ENCODE results near the gene XCL1.

XCL1 gene

GRCh38 chr1:168613691-168614231 is 37.4 kb downstream of the XCL1 start:
- TF ChIP-seq TAF1 (IDR thresholded peaks at IDR 0.05; ENCODE audit: borderline replicate concordance, insufficient read depth, low read length) (no peak), POLR2AphosphoS5 (IDR thresholded peaks at IDR 0.05; ENCODE audit: low read depth, low read length) (no peak), FOXP2 (optimal IDR thresholded peaks at IDR 0.05; ENCODE audit: borderline replicate concordance, extremely low read depth, extremely low read length, insufficient read depth) (no peak), REST (IDR thresholded peaks at IDR 0.05; ENCODE audit: insufficient read depth in 1 of 2, low read depth in 2 of 2, low read length in 2 of 2) (no peak), SIN3A (IDR thresholded peaks at IDR 0.05; ENCODE audit: borderline replicate concordance, insufficient read depth, low read length) (no peak)

- TF ChIP-seq POLR2AphosphoS5 (IDR thresholded peaks at IDR 0.05; ENCODE audit: low read depth, low read length): no peak
- no peak for TF ChIP-seq FOXP2 (optimal IDR thresholded peaks at IDR 0.05; ENCODE audit: borderline replicate concordance, extremely low read depth, extremely low read length, insufficient read depth)
- no peak for TF ChIP-seq REST (IDR thresholded peaks at IDR 0.05; ENCODE audit: insufficient read depth in 1 of 2, low read depth in 2 of 2, low read length in 2 of 2)
- TF ChIP-seq SIN3A (IDR thresholded peaks at IDR 0.05; ENCODE audit: borderline replicate concordance, insufficient read depth, low read length): no peak
- TF ChIP-seq TAF1 (IDR thresholded peaks at IDR 0.05; ENCODE audit: borderline replicate concordance, insufficient read depth, low read length): no peak
Observed at GRCh38 chr1:168614235-168614634, 37.8 kb downstream of the XCL1 start.

- TF ChIP-seq POLR2AphosphoS5 (IDR thresholded peaks at IDR 0.05; ENCODE audit: low read depth, low read length) (no peak), SIN3A (IDR thresholded peaks at IDR 0.05; ENCODE audit: borderline replicate concordance, insufficient read depth, low read length) (no peak), FOXP2 (optimal IDR thresholded peaks at IDR 0.05; ENCODE audit: borderline replicate concordance, extremely low read depth, extremely low read length, insufficient read depth) (no peak), TAF1 (IDR thresholded peaks at IDR 0.05; ENCODE audit: borderline replicate concordance, insufficient read depth, low read length) (no peak), REST (IDR thresholded peaks at IDR 0.05; ENCODE audit: insufficient read depth in 1 of 2, low read depth in 2 of 2, low read length in 2 of 2) (no peak)
Observed at GRCh38 chr1:168615965-168616364, 39.6 kb downstream of the XCL1 start.

GRCh38 chr1:168617974-168618750 is 41.8 kb downstream of the XCL1 start:
- TF ChIP-seq REST (IDR thresholded peaks at IDR 0.05; ENCODE audit: insufficient read depth in 1 of 2, low read depth in 2 of 2, low read length in 2 of 2) (peak in 1 of 2 experiments; percentile 51; a peak in 1 of 4 replicates), POLR2AphosphoS5 (IDR thresholded peaks at IDR 0.05; ENCODE audit: low read depth, low read length) (no peak), SIN3A (IDR thresholded peaks at IDR 0.05; ENCODE audit: borderline replicate concordance, insufficient read depth, low read length) (no peak)
